H1 (cell line): Measurements from ENCODE around the gene LTBP1. TPM values are rescaled to one million over a fixed set of nuclear protein-coding genes. Genes with fewer than 3 reads are reported as not detected.
A peak's percentile ranks its signal among the peaks of the same experiment; 100 is the strongest.

Experiments used
- CTCF ChIA-PET: fragments of 300-600 bp; sonication (Branson Sonifier 250); formaldehyde crosslinking; loops from one replicate; lab custom pipeline; 2021; ENCODE audit not compliant: partially characterized antibody; lab: Charles Lee
- POLR2A ChIA-PET: fragments of 300-600 bp; sonication (Branson Sonifier 250); formaldehyde crosslinking; loops from one replicate; lab custom pipeline; 2021; ENCODE audit warnings: inconsistent platforms; ENCODE audit not compliant: partially characterized antibody; lab: Charles Lee
- DNase-seq, 2 experiments: peaks; one replicate each; pipeline versions ENCODE4 v3.0.0 to v3.0.0-alpha.2; 2010 to 2022; ENCODE audit warnings: low spot score in 2 of 2, low read depth in 1 of 2, mixed read lengths in 1 of 2
- FAIRE-seq: peaks from 2 replicates; lab custom pipeline; 2011; peaks lifted over from hg19 to GRCh38; lab: Jason Lieb, UNC
- H2AFZ ChIP-seq: 2 replicates; pipeline ENCODE4 v1.8.1; 2012; ENCODE audit warnings: low read length, inconsistent platforms
- H2AK5ac ChIP-seq: 2 replicates; pipeline ENCODE4 v1.6.1; 2013; ENCODE audit warnings: low read depth, low read length
- H2BK120ac ChIP-seq: replicated peaks from 2 replicates; pipeline ENCODE3; 2013; ENCODE audit warnings: low read depth, low read length, inconsistent platforms
- H2BK12ac ChIP-seq: 2 replicates; pipeline ENCODE4 v1.6.1; 2013; ENCODE audit warnings: low read depth, low read length
- H2BK15ac ChIP-seq: 2 replicates; pipeline ENCODE4 v1.6.1; 2013; ENCODE audit warnings: low read length
- H2BK20ac ChIP-seq: 2 replicates; pipeline ENCODE4 v1.6.1; 2013; ENCODE audit warnings: low read length
- H2BK5ac ChIP-seq: 2 replicates; pipeline ENCODE4 v1.6.1; 2013; ENCODE audit warnings: low read depth, low read length
- H3K14ac ChIP-seq: 2 replicates; pipeline ENCODE4 v1.6.1; 2013; ENCODE audit warnings: inconsistent platforms; ENCODE audit not compliant: insufficient read length
- H3K18ac ChIP-seq: 2 replicates; pipeline ENCODE4 v1.6.1; 2013; ENCODE audit warnings: low read length; ENCODE audit errors: extremely low read depth
- H3K23ac ChIP-seq: 2 replicates; pipeline ENCODE4 v1.6.1; 2013; ENCODE audit warnings: inconsistent platforms; ENCODE audit not compliant: insufficient read length
- H3K23me2 ChIP-seq: 2 replicates; pipeline ENCODE4 v1.6.1; 2013; ENCODE audit warnings: low read depth, low read length
- H3K27ac ChIP-seq: 2 replicates; pipeline ENCODE4 v1.6.1; 2011; ENCODE audit warnings: low read depth, low read length, inconsistent platforms
- H3K27me3 ChIP-seq, 4 experiments: replicated peaks in 1 of 4; 1 replicate in 1 of 4; 2 replicates in 3 of 4; pipeline versions ENCODE4 v1.6.1 to v1.8.1; 2011 to 2013; ENCODE audit warnings: low read length in 3 of 4, mild to moderate bottlenecking in 3 of 4, inconsistent platforms in 2 of 4, mixed read lengths in 2 of 4, moderate library complexity in 1 of 4; ENCODE audit not compliant: control insufficient read depth in 3 of 4, insufficient read depth in 3 of 4; ENCODE audit errors: extremely low read depth in 1 of 4
- H3K36me3 ChIP-seq, 4 experiments: 2 replicates each; pipeline versions ENCODE4 v1.6.1 to v1.8.1; 2011 to 2013; ENCODE audit warnings: mild to moderate bottlenecking in 4 of 4, low read length in 3 of 4, moderate library complexity in 2 of 4, control low read depth in 1 of 4, inconsistent platforms in 1 of 4; ENCODE audit not compliant: insufficient read depth in 4 of 4, control insufficient read depth in 2 of 4
- H3K4ac ChIP-seq: replicated peaks from 2 replicates; pipeline ENCODE3; 2013; ENCODE audit warnings: low read length, low read depth, mixed read lengths, inconsistent platforms; ENCODE audit not compliant: insufficient read length
- H3K4me1 ChIP-seq, 4 experiments: replicated peaks in 1 of 4; 1 replicate in 1 of 4; 2 replicates in 3 of 4; pipeline versions ENCODE4 v1.6.1 to v1.8.1; 2011 to 2013; ENCODE audit warnings: low read length in 3 of 4, inconsistent platforms in 2 of 4, mixed read lengths in 1 of 4; ENCODE audit not compliant: insufficient read depth in 4 of 4, control insufficient read depth in 3 of 4
- H3K4me2 ChIP-seq, 2 experiments: 2 replicates each; pipeline versions ENCODE4 v1.6.1 to v1.8.1; 2011 to 2013; ENCODE audit warnings: low read depth in 2 of 2, low read length in 2 of 2, control low read depth in 1 of 2, inconsistent platforms in 1 of 2, mild to moderate bottlenecking in 1 of 2; ENCODE audit not compliant: insufficient read depth in 1 of 2
- H3K4me3 ChIP-seq, 4 experiments: fragments of 200-600, 300-600 bp in 1 of 4; sonication (generic), shearing (Covaris generic), sonication (Bioruptor Twin) in 1 of 4; 2 replicates each; pipeline versions ENCODE4 v1.5.1 to v1.8.1; 2011 to 2016; ENCODE audit warnings: low read length in 4 of 4, low read depth in 3 of 4, control low read depth in 2 of 4, inconsistent platforms in 2 of 4, mild to moderate bottlenecking in 2 of 4, mixed read lengths in 1 of 4, moderate library complexity in 1 of 4; ENCODE audit not compliant: insufficient read depth in 2 of 4; ENCODE audit errors: extremely low read depth in 1 of 4
- H3K56ac ChIP-seq: replicated peaks from 2 replicates; pipeline ENCODE3; 2013; ENCODE audit warnings: low read depth, mild to moderate bottlenecking, mixed read lengths, low read length, inconsistent platforms; ENCODE audit not compliant: insufficient read length
- H3K79me1 ChIP-seq: 2 replicates; pipeline ENCODE4 v1.6.1; 2013; ENCODE audit warnings: low read depth, low read length, control low read depth
- H3K79me2 ChIP-seq, 2 experiments: 2 replicates each; pipeline versions ENCODE4 v1.6.1 to v1.8.1; 2012 to 2013; ENCODE audit warnings: low read length in 2 of 2, mild to moderate bottlenecking in 2 of 2, inconsistent platforms in 1 of 2; ENCODE audit not compliant: insufficient read depth in 2 of 2, control insufficient read depth in 1 of 2
- H3K9ac ChIP-seq, 4 experiments: replicated peaks in 1 of 4; 1 replicate in 1 of 4; 2 replicates in 3 of 4; pipeline versions ENCODE4 v1.6.1 to v1.8.1; 2011 to 2013; ENCODE audit warnings: low read depth in 3 of 4, low read length in 3 of 4, control low read depth in 2 of 4, mild to moderate bottlenecking in 2 of 4, moderate library complexity in 2 of 4, inconsistent platforms in 1 of 4; ENCODE audit errors: extremely low read depth in 1 of 4
- H3K9me3 ChIP-seq, 2 experiments: 2 replicates each; pipeline versions ENCODE4 v1.6.1 to v1.8.1; 2012 to 2013; ENCODE audit warnings: mild to moderate bottlenecking in 2 of 2, moderate library complexity in 2 of 2, control low read depth in 1 of 2, inconsistent platforms in 1 of 2, low read depth in 1 of 2, low read length in 1 of 2, mixed read lengths in 1 of 2; ENCODE audit not compliant: insufficient read depth in 2 of 2
- H4K20me1 ChIP-seq, 2 experiments: replicated peaks in 1 of 2; 2 replicates each; pipeline versions ENCODE3 to v1.8.1; 2011 to 2013; ENCODE audit warnings: inconsistent platforms in 2 of 2, low read length in 2 of 2, mild to moderate bottlenecking in 1 of 2; ENCODE audit not compliant: insufficient read depth in 2 of 2, control insufficient read depth in 1 of 2
- H4K5ac ChIP-seq: 2 replicates; pipeline ENCODE4 v1.6.1; 2013; ENCODE audit warnings: low read length, low read depth, mixed read lengths, inconsistent platforms; ENCODE audit not compliant: insufficient read length
- H4K8ac ChIP-seq: 2 replicates; pipeline ENCODE4 v1.8.0; 2013; ENCODE audit warnings: mild to moderate bottlenecking, moderate library complexity, low read length, inconsistent platforms; ENCODE audit not compliant: insufficient read depth; ENCODE audit errors: extremely low read depth
- H4K91ac ChIP-seq: replicated peaks from 2 replicates; pipeline ENCODE3; 2013; ENCODE audit warnings: low read length, mixed read lengths, inconsistent platforms; ENCODE audit not compliant: insufficient read length
- BCL11A ChIP-seq, 2 experiments: IDR thresholded peaks; one replicate each; pipeline ENCODE4 v1.6.1; 2011; ENCODE audit warnings: low read depth in 2 of 2, low read length in 2 of 2, mild to moderate bottlenecking in 2 of 2
- CHD2 ChIP-seq: IDR thresholded peaks from 2 replicates; pipeline ENCODE4 v1.6.1; 2012; ENCODE audit warnings: low read length, improper control_type of control experiment
- KDM1A ChIP-seq: fragments of 200-600, 300-600 bp; sonication (generic); IDR thresholded peaks from 2 replicates; pipeline ENCODE4 v1.7.1; 2016; ENCODE audit warnings: mild to moderate bottlenecking, low read length, borderline replicate concordance
- WGBS, 2 experiments: shearing (Covaris generic) in 1 of 2; methylation state at CpG; one replicate each; pipeline versions ENCODE4 v1.1.6 to v1.1.7; 2013 to 2015; ENCODE audit warnings: low lambda C conversion rate in 2 of 2, mixed read lengths in 2 of 2, inconsistent platforms in 1 of 2, low coverage in 1 of 2, missing lambda C conversion rate in 1 of 2; ENCODE audit not compliant: insufficient replicate concordance in 2 of 2, insufficient coverage in 1 of 2, insufficient read length in 1 of 2; ENCODE audit errors: extremely low coverage in 1 of 2, missing lambda C conversion rate in 1 of 2; 5-methylcytosine and 5-hydroxymethylcytosine counted together
- polyA plus RNA-seq, 7 experiments: library from polyadenylated mRNA; depleted of rRNA in 3 of 7; stranded (reverse) in 5 of 7; unstranded in 2 of 7; fragments of >200 nt in 5 of 7; fragments of 200-250 nt in 2 of 7; gene quantifications; 1 replicate in 5 of 7; 2 replicates in 1 of 7; 4 replicates in 1 of 7; pipeline versions ENCODE4 v1.2.1 to v1.2.3, GENCODE V29; 2011 to 2013; ENCODE audit warnings: missing spikeins in 2 of 7, mixed read lengths in 2 of 7
- total RNA-seq: library from RNA; stranded (reverse); fragmentation: NEBNext Ultra II Directional; extraction: Animal tissue kit (Norgen Biotek cat#: 25700); gene quantifications from 2 replicates; pipeline ENCODE4 v1.2.1, GENCODE V29; 2021
- TF ChIP-seq, protein P1 (sequence below): IDR thresholded peaks from 2 replicates; pipeline ENCODE4 v1.6.1; 2012; ENCODE audit warnings: inconsistent platforms

The LTBP1 gene
- total and polyA plus RNA-seq, 2 of the 8 experiments (the other 6 are each of a cell fraction or from before 2014, with no cell fraction given): 15.4 to 24.7 TPM

DNA sequence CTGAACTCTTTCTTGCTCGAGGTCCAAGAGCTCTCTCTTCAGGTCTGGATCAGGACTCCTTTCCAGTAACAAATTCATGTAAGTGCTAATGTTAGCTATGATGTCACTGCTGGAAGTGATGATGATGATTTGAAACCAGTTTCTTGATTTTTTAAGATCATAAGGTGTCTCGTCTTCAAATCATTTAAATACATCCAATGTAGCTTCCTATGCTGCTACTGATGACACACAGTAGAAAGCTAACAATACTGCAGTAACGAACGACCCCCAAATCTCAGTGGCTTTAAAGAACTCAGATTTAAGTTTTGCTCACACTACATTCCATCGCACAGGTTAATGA, 13.0 kb upstream of the LTBP1 start:
- H2BK20ac ChIP-seq: peak overlapping the region; percentile 43; the same call in 1 of the 2 replicates
- H4K20me1 ChIP-seq: no peaks in the 10 kb centered on the region
- H4K91ac ChIP-seq: no peak overlapping the region
- no peak for TF ChIP-seq BCL11A (IDR thresholded peaks at IDR 0.05; ENCODE audit: low read depth in 2 of 2, low read length in 2 of 2)
- TF ChIP-seq KDM1A: no peak
- no peak for TF ChIP-seq CHD2
- TF ChIP-seq, protein P1, sequence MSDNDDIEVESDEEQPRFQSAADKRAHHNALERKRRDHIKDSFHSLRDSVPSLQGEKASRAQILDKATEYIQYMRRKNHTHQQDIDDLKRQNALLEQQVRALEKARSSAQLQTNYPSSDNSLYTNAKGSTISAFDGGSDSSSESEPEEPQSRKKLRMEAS: no peak
- no peak overlapping the region for H4K8ac ChIP-seq
- 83% methylated on average over 5 of the region's 5 CpGs; no CpG with 5 or more reads in 1 of the 2 experiments for WGBS, 2 experiments
- H3K36me3 ChIP-seq: no peaks in the 10 kb centered on the region
- no peak overlapping the region for H3K4me3 ChIP-seq
- H2BK5ac ChIP-seq: no peak overlapping the region
- no peak overlapping the region for H3K56ac ChIP-seq
- H2BK120ac ChIP-seq: no peak overlapping the region
- ChIA-PET CTCF (interaction anchor here (1.2 to 1.5 kb wide), 3 partner anchors 9 to 447 kb away, joined by 3 to 5 read pairs (median 4); no protein-coding TSS in a partner anchor), POLR2A (interaction anchor here (1.0 to 1.1 kb wide), 2 partner anchors 11 to 14 kb away, joined by 3 read pairs; no protein-coding TSS in a partner anchor)
- no peak overlapping the region for H3K27ac ChIP-seq
- H3K4me1 ChIP-seq: peaks cover 0 to 15% (median 11%) of the 10 kb centered on the region in 4 experiments; a peak in 6 of 7 replicates
- H3K23ac ChIP-seq: no peak overlapping the region
- no peak overlapping the region for H3K9ac ChIP-seq
- no peaks in the 10 kb centered on the region for H3K27me3 ChIP-seq
- no peaks in the 10 kb centered on the region for H3K79me2 ChIP-seq
- no peak overlapping the region for H2AK5ac ChIP-seq
- 0 out of 2 replicates have a peak overlapping the region, but pooled peaks have one; percentile 4 for H2AFZ ChIP-seq
- H2BK12ac ChIP-seq: peak overlapping the region; percentile 81; the same call in 1 of the 2 replicates
- no peaks in the 10 kb centered on the region for H3K79me1 ChIP-seq
- H2BK15ac ChIP-seq: no peak overlapping the region
- no peaks in the 10 kb centered on the region for H3K9me3 ChIP-seq
- H3K18ac ChIP-seq: no peak overlapping the region
- H3K14ac ChIP-seq: no peak overlapping the region
- H3K23me2 ChIP-seq: no peaks in the 10 kb centered on the region
- H3K4ac ChIP-seq: no peak overlapping the region
- no peak for DNase-seq
- FAIRE-seq: no peak
- no peak overlapping the region for H4K5ac ChIP-seq
- H3K4me2 ChIP-seq: no peak overlapping the region
